ENCODE data around the gene SIGLEC11.
"Not testable (repeated sequence)": the region's sequence is repeated elsewhere in the genome, so short reads cannot be mapped to it uniquely, and the experiment has no call there.

The SIGLEC11 gene

DNA sequence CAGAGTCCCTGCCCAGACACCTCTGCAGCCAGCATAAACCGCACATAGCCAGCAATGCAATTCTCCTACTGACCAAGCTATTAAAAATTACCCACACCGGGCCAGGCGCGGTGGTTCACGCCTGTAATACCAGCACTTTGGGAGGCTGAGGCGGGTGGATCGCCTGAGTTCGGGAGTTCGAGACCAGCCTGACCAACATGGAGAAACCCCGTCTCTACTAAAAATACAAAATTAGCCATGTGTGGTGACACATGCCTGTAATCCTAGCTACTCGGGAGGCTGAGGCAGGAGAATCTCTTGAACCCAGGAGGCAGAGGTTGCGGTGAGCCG, 36.1 kb downstream of the SIGLEC11 start:
- not testable (repeated sequence) for DNase-seq

DNA sequence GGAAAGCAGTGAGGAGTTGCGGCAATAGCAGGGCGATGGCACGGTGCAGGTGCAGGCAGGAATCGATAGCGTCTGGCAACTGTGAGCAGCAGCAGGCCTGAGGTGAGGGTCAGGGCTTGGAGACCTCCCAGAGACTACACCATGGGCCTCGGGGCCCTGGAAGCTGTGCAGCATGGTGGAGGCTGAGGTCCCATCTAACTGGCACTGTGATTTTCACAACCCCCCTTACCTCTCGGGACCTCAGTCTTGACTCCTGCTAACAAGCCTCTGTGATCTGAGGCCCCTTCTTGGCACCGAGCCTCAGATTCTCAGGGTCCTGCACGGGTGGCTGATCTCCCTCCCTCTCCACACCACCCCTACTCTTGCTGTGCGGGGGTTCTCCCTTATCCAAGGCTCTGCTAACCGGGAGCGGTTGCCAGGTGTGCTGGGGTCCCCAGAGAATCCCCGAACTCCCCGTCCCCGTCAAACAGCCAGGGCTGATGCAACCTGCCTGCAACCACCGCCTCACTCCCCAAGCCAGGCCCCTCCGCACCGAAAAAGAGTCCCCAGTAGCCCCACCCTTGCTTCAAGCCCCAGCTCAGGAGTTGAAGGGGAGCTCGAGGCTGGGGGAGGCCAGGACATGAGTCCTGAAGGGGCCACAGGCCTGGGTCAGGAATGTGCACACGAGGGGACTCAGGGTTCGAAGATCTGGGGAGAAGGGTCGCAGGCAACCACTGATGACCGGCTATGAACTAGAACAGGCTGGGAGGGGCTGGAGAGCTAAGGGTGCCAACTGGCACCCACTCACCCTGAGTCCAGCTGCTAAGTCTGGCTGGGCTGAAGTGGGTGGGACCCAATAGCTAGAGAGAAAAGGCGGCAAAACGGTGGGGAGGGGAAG, 36.7 kb downstream of the SIGLEC11 start:
- DNase-seq = no peak

DNA sequence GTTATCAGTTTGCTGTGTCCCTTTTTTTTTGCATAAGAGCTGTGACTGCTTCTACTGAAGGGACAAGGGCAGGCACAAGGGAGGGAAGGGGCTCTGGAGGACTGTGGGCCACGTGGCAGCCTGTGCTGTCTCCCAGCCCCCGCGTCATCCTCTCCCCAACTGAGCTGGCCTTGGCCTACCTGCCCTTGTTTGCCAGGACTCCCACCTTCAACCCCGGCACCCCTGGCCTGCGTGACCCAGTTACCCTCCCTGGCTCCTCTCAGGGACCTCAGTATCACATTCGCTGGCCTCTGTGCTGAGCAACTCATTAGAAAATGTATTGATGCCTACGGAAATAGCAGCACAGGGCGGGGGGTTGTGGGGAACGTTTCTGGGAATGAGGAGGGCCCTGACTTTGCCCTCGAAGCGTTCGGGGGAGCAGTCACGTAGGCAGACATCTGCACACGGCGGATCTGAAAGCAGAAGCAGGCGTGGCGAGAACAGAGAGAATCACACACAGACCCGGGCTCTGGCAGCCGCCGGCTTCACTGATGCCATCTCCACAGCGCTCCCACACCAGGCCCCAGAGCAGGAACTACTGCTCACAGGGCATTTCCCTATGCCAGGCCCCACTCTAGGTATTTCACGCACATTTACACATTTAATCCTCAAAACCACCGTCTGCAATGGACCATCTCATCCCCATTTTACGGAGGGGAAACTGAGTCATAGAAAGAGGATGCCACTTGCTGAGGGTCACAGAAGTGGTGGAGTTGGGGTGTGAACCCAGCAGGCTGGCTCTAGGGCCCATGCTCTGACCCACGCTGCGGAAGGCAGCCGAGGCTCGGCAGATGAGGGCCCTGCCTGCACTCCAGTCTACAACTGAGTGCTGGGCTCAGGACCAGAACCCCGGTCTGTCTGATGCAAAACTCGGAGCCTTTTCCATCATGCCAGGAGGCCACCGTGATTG, 37.6 kb downstream of the SIGLEC11 start:
- DNase-seq = no peak

DNA sequence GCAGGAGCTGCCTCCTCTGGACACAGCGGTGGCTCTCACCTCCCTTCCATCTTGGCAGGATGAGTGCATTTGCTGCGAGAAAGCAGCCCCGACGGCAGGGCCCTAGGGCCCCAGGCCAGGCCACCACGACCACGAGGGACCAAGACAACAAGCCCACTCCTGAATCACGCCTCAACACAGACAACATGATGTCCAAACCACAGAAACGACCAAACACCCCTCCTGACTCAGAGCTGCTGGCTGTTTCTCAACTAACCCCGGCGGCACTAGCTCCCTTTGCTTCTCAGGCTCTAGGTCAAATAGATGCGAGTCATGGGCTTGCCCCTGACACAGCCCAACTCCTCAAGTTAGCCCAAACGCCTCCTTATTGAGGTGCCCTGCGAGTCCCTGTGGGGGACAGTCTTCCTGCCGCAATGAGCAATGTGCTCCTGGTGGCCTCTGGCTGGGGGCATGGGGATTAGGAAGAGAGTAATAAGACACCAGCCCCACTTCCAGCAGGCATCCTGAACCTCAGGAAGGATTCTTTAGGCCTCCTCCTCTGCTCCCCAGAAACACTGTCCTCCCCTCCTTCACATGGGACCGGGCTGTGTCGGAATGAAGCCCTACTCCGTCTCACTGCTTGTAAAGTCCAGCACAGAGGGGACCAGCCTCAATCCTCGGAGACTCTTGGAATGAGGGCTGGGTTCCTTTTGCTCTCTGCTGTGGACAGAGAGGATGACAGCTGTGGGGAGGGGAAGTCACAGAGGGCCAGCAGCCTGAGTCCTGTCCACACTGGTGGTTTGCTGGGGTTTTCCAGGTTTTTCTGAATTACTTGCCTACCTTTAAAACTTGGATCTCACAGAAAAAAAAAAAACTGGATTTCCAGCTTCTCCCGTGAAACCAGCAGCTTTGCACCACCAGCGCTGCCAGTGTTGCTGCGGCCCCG, 38.8 kb downstream of the SIGLEC11 start:
- no peak for DNase-seq

DNA sequence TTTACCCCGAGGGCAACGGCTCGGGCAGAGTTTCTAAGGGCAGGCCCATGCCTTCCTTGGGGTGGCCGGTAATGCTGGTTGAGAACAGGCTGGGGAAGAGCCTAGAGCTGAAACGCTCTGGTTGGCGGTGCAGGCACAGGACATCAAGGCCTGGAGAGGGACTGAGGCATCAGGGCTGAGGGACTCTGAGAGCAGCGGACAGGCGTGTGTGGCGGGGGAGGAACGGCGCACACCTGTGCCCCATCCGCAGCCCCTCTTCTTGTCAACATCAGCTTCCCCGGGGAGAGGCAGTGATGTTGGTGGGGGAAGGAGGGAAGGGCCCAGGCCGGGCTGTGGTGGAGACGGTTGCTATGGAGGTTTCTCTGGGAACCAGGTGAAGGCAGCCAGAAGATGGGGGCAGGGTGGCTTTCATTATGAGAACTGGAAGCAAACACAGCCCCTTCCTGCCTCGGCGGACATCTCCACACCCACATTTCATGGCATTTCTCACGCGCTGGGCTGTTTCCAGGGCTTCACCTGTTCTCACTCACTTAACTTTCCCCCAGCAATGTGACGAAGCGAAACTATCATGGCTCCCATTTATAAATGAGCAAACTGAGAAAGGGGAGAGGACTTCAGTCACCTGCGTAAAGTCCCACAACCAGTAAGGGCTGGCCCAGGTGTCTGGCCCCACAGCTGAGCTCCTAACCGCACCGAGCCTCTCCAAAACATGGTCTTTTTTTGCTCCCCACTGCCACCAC, 40.2 kb downstream of the SIGLEC11 start:
- no peak for DNase-seq

DNA sequence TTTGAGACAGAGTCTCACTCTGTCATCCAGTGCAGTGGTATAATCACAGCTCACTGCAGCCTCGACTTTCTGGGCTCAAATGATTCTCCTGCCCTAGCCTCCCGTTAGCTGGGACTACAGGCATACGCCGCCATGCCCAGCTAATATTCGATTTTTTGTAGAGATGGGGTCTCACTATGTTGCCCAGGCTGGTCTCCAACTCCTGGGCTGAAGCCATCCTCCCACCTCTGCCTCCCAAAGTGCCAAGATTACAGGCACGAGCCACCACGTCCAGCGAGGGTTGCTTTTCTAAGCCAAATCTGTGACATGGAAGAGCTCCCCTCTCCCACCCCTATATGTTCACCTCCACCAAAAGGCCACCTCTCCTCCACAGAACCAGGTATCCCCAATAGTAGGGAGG, 42.9 kb downstream of the SIGLEC11 start:
- DNase-seq = no peak

DNA sequence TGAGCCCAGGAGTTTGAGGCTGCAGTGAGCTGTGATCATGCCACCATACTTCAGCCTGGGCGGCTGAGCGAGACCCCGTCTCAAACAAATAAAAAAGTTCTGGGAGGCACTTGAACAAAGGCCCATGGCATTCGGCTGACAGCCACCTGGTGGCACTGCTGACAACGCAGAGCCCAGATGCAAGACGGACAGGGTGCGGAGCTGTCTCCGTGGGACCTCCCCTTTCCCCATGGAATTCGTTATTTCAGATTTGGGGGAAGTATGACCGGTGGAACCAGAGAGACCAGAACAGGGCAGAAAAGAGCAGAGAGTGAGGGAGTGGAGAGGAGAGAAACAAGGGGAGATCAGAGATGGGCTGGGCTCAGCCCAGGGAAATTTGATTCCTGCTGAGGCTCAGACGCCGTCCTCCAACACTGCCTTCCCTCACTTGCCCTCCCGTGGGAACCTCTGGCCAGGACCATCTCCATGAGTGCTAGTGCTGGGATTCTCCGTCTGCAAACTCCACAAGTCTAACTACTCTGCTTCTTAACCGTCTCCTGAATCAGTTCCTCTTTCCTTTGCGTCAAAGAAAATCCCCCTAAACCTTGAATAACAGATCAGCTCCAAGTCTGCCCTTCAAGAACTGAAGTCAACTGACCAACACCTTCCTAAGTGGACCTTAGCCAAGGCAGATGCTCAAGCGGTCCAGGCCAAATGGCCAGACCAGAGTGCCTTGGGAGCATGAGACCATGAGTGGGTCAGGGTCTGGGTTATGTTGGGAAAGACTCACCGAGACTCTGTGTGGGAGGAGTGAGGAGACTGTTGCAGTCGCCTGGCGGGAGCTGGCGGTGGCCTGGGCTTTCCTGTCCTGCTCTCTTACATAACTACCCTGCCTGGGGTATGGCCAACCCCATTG, 43.9 kb downstream of the SIGLEC11 start:
- DNase-seq = no peak

DNA sequence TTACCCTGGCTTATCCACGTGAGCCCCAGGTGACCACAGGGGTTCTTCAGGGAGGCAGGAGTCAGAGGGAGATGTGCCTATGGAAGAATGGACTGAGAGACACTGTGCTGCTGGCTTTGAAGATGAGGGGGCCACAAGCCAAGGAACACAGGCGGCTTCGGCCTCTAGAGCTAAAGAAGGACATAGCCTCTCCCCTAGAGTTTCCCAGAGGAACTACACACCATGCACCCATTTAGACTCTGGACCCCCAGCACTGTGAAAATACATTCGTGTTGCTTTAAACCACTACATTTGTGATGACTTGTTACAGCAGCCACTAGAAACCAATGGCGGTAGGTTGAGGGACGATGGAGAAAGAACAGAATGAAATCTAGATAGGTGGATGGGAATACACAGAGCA, 45.7 kb downstream of the SIGLEC11 start:
- no peak for DNase-seq

DNA sequence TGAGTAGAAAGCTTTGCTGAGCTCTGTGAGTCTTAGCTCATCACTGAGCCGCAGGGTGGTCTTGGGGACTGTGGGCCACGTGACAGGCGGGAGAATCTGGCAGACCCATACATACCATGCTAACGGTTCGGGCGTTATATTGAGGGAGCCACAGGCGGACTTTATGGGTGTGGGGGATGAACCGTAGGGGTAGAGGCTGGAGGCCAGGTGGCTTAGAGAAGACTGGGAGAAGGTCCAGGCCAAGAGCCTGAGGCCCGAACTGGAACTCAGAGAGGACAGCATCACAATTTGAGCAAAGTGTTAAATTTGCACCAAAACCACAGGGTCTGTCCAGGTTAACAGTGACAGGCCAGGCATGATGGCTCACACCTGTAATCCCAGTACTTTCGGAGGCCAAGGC, 47.3 kb downstream of the SIGLEC11 start:
- DNase-seq = no peak

DNA sequence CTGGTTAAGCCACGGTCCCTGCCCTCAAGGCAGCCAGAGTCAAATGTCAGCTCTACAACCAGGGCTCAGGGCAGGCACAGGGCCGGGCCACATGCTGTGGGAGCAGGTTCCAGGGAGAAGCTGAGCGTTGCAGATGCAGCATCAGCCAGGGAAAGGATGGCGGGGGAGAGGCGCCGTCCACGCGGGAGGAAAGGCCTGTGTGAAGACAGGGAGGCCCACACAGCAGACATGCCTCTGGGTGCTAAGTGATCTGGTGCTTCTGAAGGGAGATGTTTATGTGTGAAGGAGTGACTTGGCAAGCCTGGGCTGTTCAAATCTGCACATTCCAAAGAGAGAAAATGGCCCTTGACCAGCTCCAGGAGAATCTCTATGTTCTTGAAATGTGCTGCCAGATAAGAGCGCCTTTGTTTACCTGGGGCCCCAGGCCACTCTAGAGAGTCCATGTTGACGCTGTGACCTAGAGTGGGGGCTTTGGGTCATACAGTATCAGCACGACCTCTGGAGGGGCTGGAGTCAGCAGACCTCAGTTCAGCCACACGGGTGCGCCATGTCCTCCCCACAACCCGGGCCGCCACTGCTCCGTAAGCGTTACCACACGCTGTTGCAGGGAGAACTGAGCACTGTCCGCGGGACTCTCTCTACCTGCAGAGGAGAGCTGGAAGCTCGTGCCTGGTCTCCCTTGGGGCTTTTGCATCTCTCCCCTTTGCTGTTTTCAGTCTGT, 47.8 kb downstream of the SIGLEC11 start:
- DNase-seq = no peak

DNA sequence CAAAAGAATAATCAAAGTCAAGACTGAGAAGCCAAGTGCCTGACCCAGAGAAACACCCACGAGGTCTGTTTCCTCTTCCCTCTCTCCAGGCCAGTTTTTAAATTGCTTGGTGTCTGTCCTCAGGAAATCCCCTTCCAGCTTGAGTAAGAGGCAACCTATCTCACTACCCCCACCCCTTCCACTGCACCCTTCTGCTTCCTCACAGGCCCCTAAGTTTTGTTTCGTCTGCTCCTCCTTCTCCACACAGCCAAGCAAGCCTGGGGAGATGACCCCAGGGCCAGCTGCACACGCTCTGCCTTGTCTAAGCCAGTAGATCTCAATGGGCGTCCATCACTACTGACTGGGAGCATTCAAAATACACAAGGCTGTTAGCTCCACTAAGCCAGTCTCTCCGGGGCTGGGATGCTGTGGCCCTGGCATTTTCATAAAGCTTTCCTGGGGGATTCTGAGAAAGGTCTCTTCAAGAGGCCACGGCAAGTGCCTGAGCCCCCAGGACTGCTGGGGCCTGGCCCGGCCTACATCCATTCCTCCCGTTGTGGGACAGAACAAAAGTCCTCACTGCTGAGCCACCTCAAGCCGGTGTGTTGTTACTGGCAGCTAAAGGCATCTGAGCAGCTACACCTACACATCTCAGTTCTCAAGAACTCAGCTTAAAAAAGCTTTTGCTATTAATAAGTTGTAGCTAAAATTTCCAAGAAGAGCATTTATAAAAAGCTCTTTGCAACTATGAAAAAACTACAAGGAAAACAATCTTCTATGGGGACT, 49.4 kb downstream of the SIGLEC11 start:
- no peak for DNase-seq

DNA sequence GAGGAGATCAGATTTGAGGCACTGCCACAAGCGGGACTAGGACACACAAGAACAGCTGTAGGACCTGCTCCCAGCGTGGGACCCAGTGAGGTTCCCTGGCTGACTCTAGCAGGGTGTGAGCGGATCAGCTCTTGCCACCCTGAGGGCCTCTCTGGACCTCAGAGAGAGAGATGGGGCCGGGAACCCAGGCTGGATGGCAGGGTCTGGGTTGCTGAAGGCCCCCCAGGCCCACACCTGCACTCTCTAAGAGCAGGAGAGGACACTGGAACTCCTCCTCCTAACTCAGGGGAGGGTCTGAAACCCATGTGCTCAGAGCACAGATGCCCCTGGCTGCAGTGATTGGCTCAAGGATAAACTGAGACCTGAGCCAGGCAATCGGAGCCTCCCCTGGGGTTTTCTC, 50.8 kb downstream of the SIGLEC11 start:
- no peak for DNase-seq

DNA sequence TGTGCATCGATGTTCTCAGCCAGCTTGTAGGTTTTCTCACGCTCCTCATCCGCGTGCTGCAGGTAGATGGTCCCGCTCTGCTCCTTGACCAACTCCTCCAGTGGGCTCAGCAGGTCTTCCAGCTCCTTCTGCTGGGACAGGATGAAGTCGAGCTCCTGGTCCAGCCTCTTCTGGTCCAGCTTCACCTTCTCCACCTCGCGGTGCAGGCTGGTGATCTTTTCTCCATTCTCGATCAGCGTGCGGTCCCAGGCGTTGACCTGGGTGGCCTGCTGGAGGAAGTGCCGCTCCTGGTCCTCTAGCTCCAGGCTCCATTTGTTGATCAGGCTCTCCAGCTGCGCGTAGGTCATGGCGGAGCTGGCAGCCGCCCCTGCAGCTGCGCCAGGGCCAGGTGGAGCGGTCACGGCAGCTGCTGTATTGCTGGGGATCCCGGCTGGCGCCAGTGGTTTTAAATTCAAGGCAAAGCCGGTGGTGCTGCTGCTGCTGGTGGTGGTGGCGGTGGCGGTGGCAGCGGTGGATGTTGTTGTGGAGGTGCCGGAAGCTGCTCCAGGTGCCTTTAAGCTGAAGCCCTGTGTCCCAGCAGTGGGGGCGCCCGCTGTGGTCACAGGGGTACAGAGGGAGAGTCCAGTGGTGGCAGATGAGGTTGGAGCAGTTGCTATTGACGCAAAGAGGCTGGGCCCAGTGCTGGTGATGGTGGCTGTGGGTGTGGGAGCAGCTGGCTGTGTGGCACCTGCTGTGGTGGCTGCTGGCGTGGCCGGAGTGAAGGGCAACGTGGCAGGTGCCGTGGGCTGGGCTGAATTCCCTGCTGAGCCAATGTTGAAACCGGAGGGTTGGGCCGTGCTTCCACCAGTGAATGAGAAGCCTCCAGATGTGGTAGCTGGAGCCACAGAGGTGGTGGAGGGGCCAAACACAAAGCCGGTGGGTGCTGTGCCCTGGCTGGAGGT, 52.2 kb downstream of the SIGLEC11 start:
- DNase-seq = no peak

DNA sequence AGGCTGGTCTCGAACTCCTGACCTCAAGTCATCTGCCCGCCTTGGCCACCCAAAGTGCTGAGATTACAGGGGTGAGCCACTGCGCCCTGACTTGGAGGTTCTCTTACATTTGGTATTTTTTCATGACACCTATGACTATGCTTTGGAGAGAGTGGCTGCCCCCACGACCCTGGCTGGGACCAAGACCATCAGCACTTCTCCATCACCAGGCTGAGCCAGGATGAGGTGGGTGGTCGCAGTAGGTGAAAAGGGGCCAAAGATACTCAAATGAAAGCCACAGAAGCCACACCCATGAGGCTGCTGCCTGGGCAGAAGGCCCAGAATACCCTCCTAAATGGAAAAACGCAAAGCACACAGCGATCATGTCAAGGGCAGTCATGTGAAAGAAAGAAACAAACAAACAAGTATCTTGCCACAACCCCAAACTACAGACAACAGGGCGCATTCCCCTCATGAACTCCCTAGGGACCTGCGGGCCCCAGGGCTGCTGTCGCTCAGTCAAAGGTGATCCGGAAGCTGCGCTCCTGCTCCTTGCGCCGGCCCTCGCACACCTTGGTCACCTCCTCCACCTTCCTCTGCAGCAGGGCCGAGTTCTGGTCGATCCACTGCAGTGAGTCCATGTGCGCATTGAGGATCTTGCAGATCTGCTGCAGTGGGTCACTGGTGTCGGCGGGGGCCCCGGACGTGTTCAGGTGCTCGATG, 53.1 kb downstream of the SIGLEC11 start:
- no peak for DNase-seq

DNA sequence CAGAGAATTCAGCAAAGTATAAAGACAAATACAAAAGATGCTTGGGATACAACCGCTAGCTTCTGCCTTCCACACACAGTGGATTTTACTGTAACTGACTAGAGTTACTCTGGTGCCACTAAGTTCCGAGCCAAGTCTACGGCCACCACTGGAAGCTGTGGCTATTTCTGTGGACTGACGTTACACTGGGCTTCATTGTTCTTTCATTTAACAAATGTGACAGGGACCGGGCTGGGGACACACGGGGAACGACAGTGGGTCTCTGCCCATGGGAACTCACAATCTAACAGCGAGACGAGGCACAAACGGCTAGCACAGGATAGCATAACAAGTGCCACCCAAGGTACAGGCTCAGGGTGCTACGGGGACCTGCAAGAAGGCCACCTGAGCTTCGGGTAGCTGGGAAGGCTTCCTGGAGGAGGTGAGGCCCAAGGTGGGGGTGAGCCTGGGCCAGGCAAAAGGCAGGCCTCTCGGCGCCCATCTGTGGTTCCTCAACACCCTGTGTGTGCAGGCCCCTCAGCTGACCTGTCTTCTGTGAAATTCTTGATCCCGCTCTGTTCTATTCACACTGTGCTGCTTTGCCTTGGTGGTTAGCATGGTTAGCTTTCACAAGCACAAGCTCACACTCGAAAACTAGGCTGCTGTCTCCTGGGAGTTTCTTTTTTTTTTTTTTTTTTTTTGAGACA, 54.0 kb downstream of the SIGLEC11 start:
- DNase-seq = no peak

DNA sequence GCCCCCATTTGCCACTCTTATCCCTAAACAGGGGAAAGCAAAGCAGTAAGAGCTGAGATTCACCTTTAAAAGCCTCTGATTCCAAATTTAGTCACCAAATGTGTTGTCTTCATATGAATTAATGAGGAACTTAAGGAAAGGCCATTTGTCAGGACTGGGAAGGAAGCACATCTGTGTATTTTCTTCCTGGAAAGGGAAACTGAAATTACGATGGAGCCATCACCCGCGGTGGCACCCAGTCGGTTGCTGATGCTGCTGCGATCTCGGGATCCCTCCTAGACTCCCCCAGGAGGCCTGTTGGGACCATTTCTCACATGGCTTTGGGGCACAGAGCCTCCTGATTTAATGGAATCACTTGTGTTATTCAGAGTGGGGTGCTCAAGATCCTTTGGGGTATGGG, 56.8 kb downstream of the SIGLEC11 start:
- DNase-seq = no peak
